Astrocyte (in vitro differentiated cells and primary cell): ENCODE results near the gene ADAMTS12. TPM values are rescaled to one million over a fixed set of nuclear protein-coding genes. Genes with fewer than 3 reads are reported as not detected.

ENCODE experiments used
- DNase-seq: peaks from one replicate; pipeline ENCODE4 v3.0.0-alpha.2; 2010; ENCODE audit warnings: low read depth
- FAIRE-seq: peaks from 2 replicates; lab custom pipeline; 2011; peaks lifted over from hg19 to GRCh38; lab: Jason Lieb, UNC
- H2AFZ ChIP-seq: 2 replicates; pipeline ENCODE4 v1.6.0; 2012; ENCODE audit warnings: low read depth, low read length, inconsistent platforms
- H3K27ac ChIP-seq: 2 replicates; pipeline ENCODE4 v1.5.1; 2011; ENCODE audit warnings: low read depth, low read length, inconsistent platforms
- H3K27me3 ChIP-seq: 2 replicates; pipeline ENCODE4 v1.6.0; 2011; ENCODE audit warnings: low read length, inconsistent platforms; ENCODE audit not compliant: insufficient read depth
- H3K36me3 ChIP-seq: 2 replicates; pipeline ENCODE4 v1.5.1; 2011; ENCODE audit warnings: low read length, inconsistent platforms; ENCODE audit not compliant: insufficient read depth
- H3K4me1 ChIP-seq: 2 replicates; pipeline ENCODE4 v1.5.1; 2011; ENCODE audit warnings: low read length, inconsistent platforms; ENCODE audit not compliant: insufficient read depth
- H3K4me2 ChIP-seq: 2 replicates; pipeline ENCODE4 v1.6.0; 2012; ENCODE audit warnings: low read length, inconsistent platforms
- H3K4me3 ChIP-seq: 2 replicates; pipeline ENCODE4 v1.5.1; 2011; ENCODE audit warnings: low read depth, mild to moderate bottlenecking, low read length, inconsistent platforms; ENCODE audit not compliant: insufficient read depth
- H3K79me2 ChIP-seq: 2 replicates; pipeline ENCODE4 v1.6.0; 2012; ENCODE audit warnings: mild to moderate bottlenecking, low read length, inconsistent platforms; ENCODE audit not compliant: insufficient read depth
- H3K9ac ChIP-seq: 2 replicates; pipeline ENCODE4 v1.6.0; 2012; ENCODE audit warnings: mild to moderate bottlenecking, low read length, inconsistent platforms
- H3K9me3 ChIP-seq: 2 replicates; pipeline ENCODE4 v1.5.1; 2012; ENCODE audit warnings: low read depth, mild to moderate bottlenecking, low read length, inconsistent platforms; ENCODE audit not compliant: insufficient read depth
- H4K20me1 ChIP-seq: 2 replicates; pipeline ENCODE4 v1.6.0; 2012; ENCODE audit warnings: low read length, inconsistent platforms; ENCODE audit not compliant: insufficient read depth
- H3K27ac Mint-ChIP-seq: one replicate; pipeline ENCODE4 v1.8.0; 2021; ENCODE audit warnings: mild to moderate bottlenecking, mixed read lengths; ENCODE audit not compliant: unreplicated experiment
- H3K27me3 Mint-ChIP-seq: one replicate; pipeline ENCODE4 v1.8.0; 2021; ENCODE audit warnings: low read depth, mixed read lengths; ENCODE audit not compliant: unreplicated experiment
- H3K36me3 Mint-ChIP-seq: one replicate; pipeline ENCODE4 v1.8.0; 2021; ENCODE audit warnings: low read depth, mixed read lengths; ENCODE audit not compliant: unreplicated experiment
- H3K4me1 Mint-ChIP-seq: one replicate; pipeline ENCODE4 v1.8.0; 2021; ENCODE audit warnings: low read depth, mixed read lengths; ENCODE audit not compliant: unreplicated experiment
- H3K4me3 Mint-ChIP-seq: one replicate; pipeline ENCODE4 v1.8.0; 2021; ENCODE audit warnings: mild to moderate bottlenecking, moderate library complexity, mixed read lengths; ENCODE audit not compliant: unreplicated experiment
- H3K9me3 Mint-ChIP-seq: one replicate; pipeline ENCODE4 v1.8.0; 2021; ENCODE audit warnings: mild to moderate bottlenecking, mixed read lengths; ENCODE audit not compliant: unreplicated experiment
- EZH2 ChIP-seq: IDR thresholded peaks from 2 replicates; pipeline ENCODE4 v1.6.1; 2012; ENCODE audit warnings: mild to moderate bottlenecking, low read length, inconsistent platforms; ENCODE audit not compliant: insufficient read depth
- total RNA-seq: library from RNA; stranded (reverse); gene quantifications from 2 replicates; pipeline ENCODE4 v1.2.1, GENCODE V29; 2021
- TF ChIP-seq, protein P1 (sequence below): IDR thresholded peaks from 2 replicates; pipeline ENCODE4 v1.5.1; 2011; ENCODE audit warnings: low read depth, mild to moderate bottlenecking, inconsistent platforms, low read length, moderate library complexity; ENCODE audit not compliant: insufficient read depth

ADAMTS12 gene
- total RNA-seq, 1 donor from 2014 or later = 156 TPM

DNA sequence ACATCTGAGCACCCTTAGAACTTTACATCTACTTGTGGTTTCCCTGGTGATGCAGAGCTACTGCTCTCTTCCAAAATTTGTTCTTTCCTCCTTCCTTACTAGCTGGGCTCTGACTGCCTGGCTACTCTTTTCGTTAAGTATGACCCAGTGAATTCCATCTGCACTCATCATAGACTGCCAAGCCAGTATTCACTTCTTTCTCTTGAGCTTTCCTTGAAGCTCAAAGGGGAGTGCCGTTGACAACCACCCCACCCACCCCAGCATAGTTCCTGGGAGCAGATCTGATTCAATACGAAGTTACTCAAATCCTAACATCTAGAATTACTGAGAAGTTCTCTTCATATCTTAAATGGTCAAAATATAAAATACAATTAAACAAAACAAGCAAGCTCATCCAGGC lies 190.5 kb downstream of the ADAMTS12 start:
- Histone ChIP-seq H3K79me2 (peaks cover 28% of the 10 kb centered on the region), H2AFZ (no peak overlapping the region), H3K9me3 (no peaks in the 10 kb centered on the region), H3K4me3 (no peak overlapping the region), H3K9ac (no peak overlapping the region), H3K27me3 (no peaks in the 10 kb centered on the region), H4K20me1 (no peaks in the 10 kb centered on the region), H3K27ac (peak overlapping the region; percentile 1), H3K4me2 (no peak overlapping the region), H3K36me3 (no peaks in the 10 kb centered on the region), H3K4me1 (peaks cover 9% of the 10 kb centered on the region)
- TF ChIP-seq, protein P1, sequence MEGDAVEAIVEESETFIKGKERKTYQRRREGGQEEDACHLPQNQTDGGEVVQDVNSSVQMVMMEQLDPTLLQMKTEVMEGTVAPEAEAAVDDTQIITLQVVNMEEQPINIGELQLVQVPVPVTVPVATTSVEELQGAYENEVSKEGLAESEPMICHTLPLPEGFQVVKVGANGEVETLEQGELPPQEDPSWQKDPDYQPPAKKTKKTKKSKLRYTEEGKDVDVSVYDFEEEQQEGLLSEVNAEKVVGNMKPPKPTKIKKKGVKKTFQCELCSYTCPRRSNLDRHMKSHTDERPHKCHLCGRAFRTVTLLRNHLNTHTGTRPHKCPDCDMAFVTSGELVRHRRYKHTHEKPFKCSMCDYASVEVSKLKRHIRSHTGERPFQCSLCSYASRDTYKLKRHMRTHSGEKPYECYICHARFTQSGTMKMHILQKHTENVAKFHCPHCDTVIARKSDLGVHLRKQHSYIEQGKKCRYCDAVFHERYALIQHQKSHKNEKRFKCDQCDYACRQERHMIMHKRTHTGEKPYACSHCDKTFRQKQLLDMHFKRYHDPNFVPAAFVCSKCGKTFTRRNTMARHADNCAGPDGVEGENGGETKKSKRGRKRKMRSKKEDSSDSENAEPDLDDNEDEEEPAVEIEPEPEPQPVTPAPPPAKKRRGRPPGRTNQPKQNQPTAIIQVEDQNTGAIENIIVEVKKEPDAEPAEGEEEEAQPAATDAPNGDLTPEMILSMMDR = no peak
- FAIRE-seq (no peak), DNase-seq (peak; percentile 76)
- peak overlapping the region; percentile 42 for H3K4me3 Mint-ChIP-seq
- no peaks in the 10 kb centered on the region for H3K9me3 Mint-ChIP-seq
- H3K4me1 Mint-ChIP-seq = peaks cover 27% of the 10 kb centered on the region
- peak overlapping the region; percentile 28 for H3K27ac Mint-ChIP-seq
- peaks cover 6% of the 10 kb centered on the region for H3K36me3 Mint-ChIP-seq
- H3K27me3 Mint-ChIP-seq = no peaks in the 10 kb centered on the region

DNA sequence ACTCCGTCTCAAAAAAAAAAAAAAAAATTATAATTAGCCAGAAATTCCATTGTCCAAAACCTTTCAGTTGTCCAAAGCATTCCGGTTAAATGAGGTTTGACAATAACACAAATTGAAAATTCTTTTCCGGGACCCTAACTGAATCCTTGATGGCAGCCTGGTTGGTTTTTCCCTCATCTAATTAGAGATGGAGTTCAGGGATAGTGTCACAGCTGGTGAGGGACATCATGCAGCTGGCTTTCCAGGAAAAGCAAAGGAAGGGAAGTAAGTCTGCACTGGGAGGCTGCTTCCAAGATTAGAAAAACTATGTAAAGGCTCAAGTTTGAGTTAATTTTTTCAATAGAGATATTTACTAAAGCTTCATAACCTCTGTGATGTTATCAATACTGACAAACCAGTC lies 195.4 kb downstream of the ADAMTS12 start:
- no peak for FAIRE-seq
- peaks cover 22% of the 10 kb centered on the region for H3K36me3 Mint-ChIP-seq

DNA sequence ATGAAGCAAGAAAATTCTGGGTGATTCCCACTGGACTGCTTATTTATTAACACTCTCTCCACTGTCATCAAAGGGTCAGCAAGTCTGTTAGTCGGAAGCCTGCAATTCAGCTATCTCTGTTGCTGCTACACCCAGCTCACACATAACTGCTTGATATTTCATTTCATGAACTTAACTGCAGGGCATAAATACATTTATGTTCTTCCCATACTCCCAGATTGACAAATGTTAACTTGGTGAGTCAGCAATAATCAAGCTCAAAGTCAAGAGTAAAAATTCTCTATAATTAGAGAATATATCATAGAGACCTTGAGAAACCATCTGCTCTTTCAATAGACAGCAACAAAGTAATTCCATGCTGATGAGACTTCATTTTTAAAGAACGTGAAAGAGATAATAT lies 198.8 kb downstream of the ADAMTS12 start:
- H3K4me1 ChIP-seq = peaks cover 36% of the 10 kb centered on the region
- Mint-ChIP-seq H3K36me3 (peaks cover 26% of the 10 kb centered on the region), H3K4me1 (peaks cover 51% of the 10 kb centered on the region), H3K4me3 (no peak overlapping the region), H3K27ac (peak overlapping the region; percentile 6), H3K27me3 (no peaks in the 10 kb centered on the region), H3K9me3 (peaks cover 10% of the 10 kb centered on the region)
- FAIRE-seq (no peak), DNase-seq (no peak)
- no peak overlapping the region for H3K27ac ChIP-seq
- no peaks in the 10 kb centered on the region for H3K36me3 ChIP-seq
- no peaks in the 10 kb centered on the region for H4K20me1 ChIP-seq
- no peak for TF ChIP-seq EZH2
- TF ChIP-seq, protein P1 = no peak
- H3K27me3 ChIP-seq = no peaks in the 10 kb centered on the region
- peaks cover 41% of the 10 kb centered on the region for H3K79me2 ChIP-seq
- H3K9me3 ChIP-seq = peaks cover 4% of the 10 kb centered on the region
- no peak overlapping the region for H3K9ac ChIP-seq
- H3K4me2 ChIP-seq = no peak overlapping the region
- H3K4me3 ChIP-seq = no peak overlapping the region
- H2AFZ ChIP-seq = no peak overlapping the region

More for the DNA sequence above, 195.4 kb downstream of the ADAMTS12 start:
- H3K36me3 ChIP-seq = no peaks in the 10 kb centered on the region
- H2AFZ ChIP-seq = no peak overlapping the region
- Mint-ChIP-seq H3K4me1 (peaks cover 32% of the 10 kb centered on the region), H3K27ac (no peak overlapping the region), H3K27me3 (no peaks in the 10 kb centered on the region), H3K9me3 (peaks cover 10% of the 10 kb centered on the region), H3K4me3 (no peak overlapping the region)
- H3K9me3 ChIP-seq = peaks cover 4% of the 10 kb centered on the region
- no peaks in the 10 kb centered on the region for H3K27me3 ChIP-seq
- no peak overlapping the region for H3K9ac ChIP-seq
- H3K4me3 ChIP-seq = no peak overlapping the region
- TF ChIP-seq, protein P1 = no peak
- no peak overlapping the region for H3K4me2 ChIP-seq
- no peaks in the 10 kb centered on the region for H4K20me1 ChIP-seq
- H3K27ac ChIP-seq = no peak overlapping the region
- no peak for DNase-seq
- peaks cover 37% of the 10 kb centered on the region for H3K79me2 ChIP-seq
- peaks cover 17% of the 10 kb centered on the region for H3K4me1 ChIP-seq
